HepG2 (cell line): ENCODE data around the gene ADGRG6. TPM values are rescaled to one million over a fixed set of nuclear protein-coding genes. Genes with fewer than 3 reads are reported as not detected.

ENCODE experiments used
- ATF3 ChIP-seq: sonication (generic); formaldehyde crosslinking; IDR thresholded peaks from 2 replicates; pipeline ENCODE4 v1.4.0; 2020; ENCODE audit warnings: missing genetic modification reagents
- CENPX ChIP-seq: sonication (generic); formaldehyde crosslinking; IDR thresholded peaks from 2 replicates; pipeline ENCODE4 v1.9.0; 2021; ENCODE audit warnings: mild to moderate bottlenecking, missing genetic modification reagents, moderate library complexity
- DNMT3B ChIP-seq: conservative IDR thresholded peaks from 2 replicates; pipeline ENCODE4 v1.6.1; 2016; ENCODE audit warnings: missing biosample characterization, control low read depth
- FLYWCH1 ChIP-seq: sonication (generic); formaldehyde crosslinking; IDR thresholded peaks from 2 replicates; pipeline ENCODE4 v1.8.1; 2023; ENCODE audit warnings: mild to moderate bottlenecking, missing genetic modification reagents
- FOXP1 ChIP-seq, 2 experiments: fragments of 450-650 bp in 1 of 2; IDR thresholded peaks; 2 replicates each; pipeline ENCODE4 v1.6.1; 2017 to 2018; ENCODE audit warnings: antibody characterized with exemption in 1 of 2
- GFI1 ChIP-seq: sonication (generic); formaldehyde crosslinking; IDR thresholded peaks from 2 replicates; pipeline ENCODE4 v1.5.0; 2020; ENCODE audit warnings: missing genetic modification reagents, mild to moderate bottlenecking, borderline replicate concordance
- GPBP1L1 ChIP-seq: sonication (generic); formaldehyde crosslinking; IDR thresholded peaks from 2 replicates; pipeline ENCODE4 v1.5.0; 2020; ENCODE audit warnings: mild to moderate bottlenecking, missing genetic modification reagents
- HMGXB4 ChIP-seq, 2 experiments: sonication (generic) in 1 of 2; formaldehyde crosslinking in 1 of 2; IDR thresholded peaks; 2 replicates each; pipeline versions ENCODE4 v1.4.0 to v1.6.1; 2018 to 2020; ENCODE audit warnings: missing genetic modification reagents in 2 of 2, borderline replicate concordance in 1 of 2, low read depth in 1 of 2, mild to moderate bottlenecking in 1 of 2, missing biosample characterization in 1 of 2
- KLF15 ChIP-seq: sonication (generic); formaldehyde crosslinking; IDR thresholded peaks from 2 replicates; pipeline ENCODE4 v1.8.1; 2023; ENCODE audit warnings: borderline replicate concordance, mild to moderate bottlenecking, inconsistent platforms, missing genetic modification reagents, mixed read lengths
- MXD4 ChIP-seq: IDR thresholded peaks from 2 replicates; pipeline ENCODE4 v1.6.1; 2016; ENCODE audit warnings: mild to moderate bottlenecking, missing biosample characterization, missing genetic modification reagents
- POGZ ChIP-seq: sonication (generic); formaldehyde crosslinking; IDR thresholded peaks from 2 replicates; pipeline ENCODE4 v1.4.0; 2020; ENCODE audit warnings: mild to moderate bottlenecking, missing genetic modification reagents
- SSRP1 ChIP-seq: IDR thresholded peaks from 2 replicates; pipeline ENCODE4 v1.6.1; 2016; ENCODE audit warnings: control low read depth
- ZC3H4 ChIP-seq: sonication (generic); formaldehyde crosslinking; IDR thresholded peaks from 2 replicates; pipeline ENCODE4 v1.4.0; 2020; ENCODE audit warnings: missing genetic modification reagents, borderline replicate concordance
- ZNF282 ChIP-seq: fragments of 450-650 bp; IDR thresholded peaks from 2 replicates; pipeline ENCODE4 v1.6.1; 2018; ENCODE audit not compliant: partially characterized antibody
- ZNF746 ChIP-seq: sonication (generic); formaldehyde crosslinking; IDR thresholded peaks from 2 replicates; pipeline ENCODE4 v1.8.0; 2022; ENCODE audit warnings: mild to moderate bottlenecking, missing genetic modification reagents
- polyA plus RNA-seq, 8 experiments: library from polyadenylated mRNA; depleted of rRNA in 3 of 8; stranded (reverse) in 7 of 8; unstranded in 1 of 8; fragments of >200 nt; fragmentation: Illumina TruSeq in 4 of 8; extraction: Trizol in 4 of 8; gene quantifications; 2 replicates each; pipeline versions ENCODE4 v1.2.1 to v1.2.3, GENCODE V29; 2011 to 2016; ENCODE audit warnings: low read depth in 4 of 8, missing spikeins in 1 of 8, mixed read lengths in 1 of 8; ENCODE audit not compliant: insufficient read depth in 1 of 8
- total RNA-seq, 5 experiments: library from RNA; depleted of rRNA; stranded (reverse); fragments of >200 nt; fragmentation: Illumina TruSeq; extraction: Trizol; gene quantifications; 2 replicates each; pipeline ENCODE4 v1.2.3, GENCODE V29; 2016; ENCODE audit warnings: low read depth in 1 of 5

ADGRG6 gene
- total and polyA plus RNA-seq, 2 of the 13 experiments (the other 11 are each of a cell fraction or from before 2014, with no cell fraction given): 129 to 249 TPM

- TF ChIP-seq FOXP1 (IDR thresholded peaks at IDR 0.05) (no peak), FOXP1 (CRISPR knock-in tag; IDR thresholded peaks at IDR 0.05) (no peak), ZNF282 (no peak), ATF3 (CRISPR knock-in tag) (no peak), KLF15 (CRISPR knock-in tag) (no peak), DNMT3B (CRISPR knock-in tag) (0 out of 2 replicates have a peak, but pooled peaks have one; percentile 7), GFI1 (CRISPR knock-in tag) (no peak), HMGXB4 (CRISPR knock-in tag; IDR thresholded peaks at IDR 0.05; ENCODE audit: borderline replicate concordance in 1 of 2, low read depth in 1 of 2) (peak in 1 of 2 experiments; percentile 22; a peak in 1 of 4 replicates), POGZ (CRISPR knock-in tag) (0 out of 2 replicates have a peak, but pooled peaks have one; percentile 25), SSRP1 (peak; percentile 15; the same call in 1 of the 2 replicates), ZC3H4 (CRISPR knock-in tag) (no peak), MXD4 (no peak), ZNF746 (CRISPR knock-in tag) (no peak), GPBP1L1 (CRISPR knock-in tag) (no peak), FLYWCH1 (no peak), CENPX (CRISPR knock-in tag) (no peak)
Measured at GRCh38 chr6:142303176-142303533, 1.3 kb downstream of the ADGRG6 start (continued).
